NCI-H748 (cell line): ENCODE measurements around the gene IRF3.
A peak's percentile ranks its signal among the peaks of the same experiment; 100 is the strongest.

Experiments used
- DNase-seq: peaks from one replicate; lab custom pipeline; 2025; ENCODE audit not compliant: unreplicated experiment; lab: John Stamatoyannopoulos, UW

The IRF3 gene, protein sequence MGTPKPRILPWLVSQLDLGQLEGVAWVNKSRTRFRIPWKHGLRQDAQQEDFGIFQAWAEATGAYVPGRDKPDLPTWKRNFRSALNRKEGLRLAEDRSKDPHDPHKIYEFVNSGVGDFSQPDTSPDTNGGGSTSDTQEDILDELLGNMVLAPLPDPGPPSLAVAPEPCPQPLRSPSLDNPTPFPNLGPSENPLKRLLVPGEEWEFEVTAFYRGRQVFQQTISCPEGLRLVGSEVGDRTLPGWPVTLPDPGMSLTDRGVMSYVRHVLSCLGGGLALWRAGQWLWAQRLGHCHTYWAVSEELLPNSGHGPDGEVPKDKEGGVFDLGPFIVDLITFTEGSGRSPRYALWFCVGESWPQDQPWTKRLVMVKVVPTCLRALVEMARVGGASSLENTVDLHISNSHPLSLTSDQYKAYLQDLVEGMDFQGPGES

DNA sequence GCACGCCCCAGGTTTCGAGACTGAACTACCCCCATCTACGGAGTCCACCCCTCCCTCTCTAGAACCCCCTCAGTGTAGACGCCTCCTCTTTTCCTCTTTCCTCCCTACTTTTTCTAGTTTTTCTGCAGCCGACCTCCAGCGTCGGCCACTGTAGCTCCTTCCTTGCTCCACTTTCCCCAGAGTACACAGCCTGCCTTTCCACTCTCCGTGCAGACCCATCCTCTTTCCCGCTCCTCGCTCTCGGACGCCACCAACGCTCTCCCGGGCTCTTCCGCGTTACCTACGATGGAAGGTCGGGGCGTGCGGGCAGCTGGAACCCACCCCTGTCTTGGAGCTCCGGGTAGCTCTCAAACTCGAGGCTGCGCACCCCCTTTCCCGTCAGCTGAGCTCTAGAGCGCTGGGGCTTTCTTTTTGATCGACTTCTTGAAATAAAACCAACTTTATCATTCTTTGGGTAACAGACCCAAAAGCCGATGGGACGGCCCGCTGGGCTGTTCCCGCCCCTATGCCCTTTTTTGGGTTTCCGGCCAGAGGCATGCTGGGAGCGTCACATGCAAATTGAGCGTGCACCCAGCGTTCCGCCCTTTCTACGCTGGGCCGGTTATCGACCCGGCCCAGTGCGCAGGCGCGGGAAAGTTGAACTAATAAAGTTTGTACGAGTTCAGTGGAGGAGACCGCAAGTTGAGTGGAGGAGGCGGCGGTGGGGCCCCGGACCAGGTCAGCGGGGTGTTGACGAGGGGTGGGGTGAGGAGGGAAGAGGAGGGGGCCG is at the start of gene IRF3, which contains the start of gene BCL2L12:
Gene IRF3 (minus strand): TSS at position 507 of the 769 bp plus-strand sequence. CDS start 1,019 bp downstream, outside the sequence.
Gene BCL2L12 (plus strand): TSS at position 583 of the 769 bp plus-strand sequence. CDS start 760 bp downstream, outside the sequence.
- DNase-seq: peak; percentile 94

DNA sequence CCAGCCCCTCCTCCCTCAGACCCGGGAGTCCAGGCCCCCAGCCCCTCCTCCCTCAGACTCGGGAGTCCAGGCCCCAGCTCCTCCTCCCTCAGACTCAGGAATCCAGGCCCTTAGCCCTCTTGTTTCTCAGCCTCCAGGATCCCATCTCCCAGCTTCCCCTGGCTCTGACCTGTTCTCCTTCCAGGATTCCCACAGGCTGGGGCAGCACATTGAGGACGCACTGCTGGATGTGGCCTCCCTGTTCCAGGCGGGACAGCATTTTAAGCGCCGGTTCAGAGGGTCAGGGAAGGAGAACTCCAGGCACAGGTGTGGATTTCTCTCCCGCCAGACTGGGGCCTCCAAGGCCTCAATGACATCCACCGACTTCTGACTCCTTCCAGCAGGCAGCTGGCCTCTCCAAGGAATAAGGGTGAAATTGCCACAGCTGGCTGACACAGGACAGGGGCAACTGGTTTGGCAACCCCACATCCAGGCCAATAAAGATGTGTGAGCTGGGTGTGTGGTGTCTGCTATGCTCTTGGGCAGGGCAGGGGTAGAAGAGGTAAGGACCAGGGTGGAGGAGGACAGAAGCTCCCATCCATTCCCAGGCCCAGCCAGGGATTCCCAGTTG is 47.7 kb upstream of the IRF3 start:
- DNase-seq: no peak

DNA sequence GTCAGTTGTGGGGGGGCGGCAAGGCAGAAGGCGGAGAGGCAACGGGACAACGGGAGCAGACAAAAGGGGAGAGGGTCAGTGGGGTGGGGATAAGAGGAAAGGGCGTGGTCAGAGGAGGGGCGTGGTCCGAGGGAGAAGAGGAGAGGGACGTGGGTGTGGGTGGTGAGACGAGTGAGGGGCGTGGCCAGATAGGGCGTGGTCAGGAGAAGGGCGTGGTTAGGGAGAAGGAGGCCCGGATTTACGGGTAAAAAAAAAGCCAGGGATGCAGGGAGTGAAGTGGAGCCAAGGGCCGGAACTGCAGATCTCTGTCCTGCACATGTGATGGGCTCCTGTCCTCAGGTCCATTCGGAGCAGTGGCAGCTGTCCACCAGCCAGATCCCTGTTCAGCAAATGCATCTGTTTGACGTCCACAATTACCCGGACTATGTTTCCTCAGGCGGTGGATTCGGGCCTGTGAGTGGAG is 46.8 kb upstream of the IRF3 start:
- peak; percentile 70 for DNase-seq

DNA sequence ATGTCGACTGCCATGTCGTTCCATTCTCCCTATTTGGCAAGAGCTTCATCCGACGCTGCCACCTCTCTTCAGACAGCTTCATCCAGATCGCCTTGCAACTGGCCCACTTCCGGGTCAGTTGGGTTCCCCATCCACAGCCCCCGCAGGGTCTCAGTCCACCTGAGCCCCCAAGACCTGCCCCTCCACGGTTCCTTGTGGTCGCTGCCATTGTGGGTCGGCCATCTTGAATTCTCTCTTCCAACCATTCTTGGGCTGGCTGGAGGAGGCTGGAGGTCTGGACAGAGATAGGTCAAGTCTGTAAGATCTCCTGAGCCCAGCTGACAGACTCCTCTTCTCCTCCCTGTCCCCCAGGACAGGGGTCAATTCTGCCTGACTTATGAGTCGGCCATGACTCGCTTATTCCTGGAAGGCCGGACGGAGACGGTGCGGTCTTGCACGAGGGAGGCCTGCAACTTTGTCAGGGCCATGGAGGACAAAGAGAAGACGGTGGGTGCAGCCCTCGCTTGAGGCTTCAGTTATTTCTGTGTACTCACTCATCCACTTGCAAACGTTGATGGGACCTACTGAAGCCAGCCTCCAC is 44.8 kb upstream of the IRF3 start:
- no peak for DNase-seq

DNA sequence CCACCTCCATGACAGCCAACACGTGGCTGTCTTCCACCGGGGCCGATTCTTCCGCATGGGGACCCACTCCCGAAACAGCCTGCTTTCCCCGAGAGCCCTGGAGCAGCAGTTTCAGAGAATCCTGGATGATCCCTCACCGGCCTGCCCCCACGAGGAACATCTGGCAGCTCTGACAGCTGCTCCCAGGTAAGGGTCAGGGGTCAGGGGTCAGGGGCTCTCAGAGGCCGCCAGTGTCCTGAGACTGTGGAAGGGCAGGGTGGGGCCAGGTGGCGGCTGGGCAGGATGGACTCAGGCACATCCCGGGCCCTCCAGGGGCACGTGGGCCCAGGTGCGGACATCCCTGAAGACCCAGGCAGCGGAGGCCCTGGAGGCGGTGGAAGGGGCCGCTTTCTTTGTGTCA is 40.3 kb upstream of the IRF3 start:
- DNase-seq: no peak

DNA sequence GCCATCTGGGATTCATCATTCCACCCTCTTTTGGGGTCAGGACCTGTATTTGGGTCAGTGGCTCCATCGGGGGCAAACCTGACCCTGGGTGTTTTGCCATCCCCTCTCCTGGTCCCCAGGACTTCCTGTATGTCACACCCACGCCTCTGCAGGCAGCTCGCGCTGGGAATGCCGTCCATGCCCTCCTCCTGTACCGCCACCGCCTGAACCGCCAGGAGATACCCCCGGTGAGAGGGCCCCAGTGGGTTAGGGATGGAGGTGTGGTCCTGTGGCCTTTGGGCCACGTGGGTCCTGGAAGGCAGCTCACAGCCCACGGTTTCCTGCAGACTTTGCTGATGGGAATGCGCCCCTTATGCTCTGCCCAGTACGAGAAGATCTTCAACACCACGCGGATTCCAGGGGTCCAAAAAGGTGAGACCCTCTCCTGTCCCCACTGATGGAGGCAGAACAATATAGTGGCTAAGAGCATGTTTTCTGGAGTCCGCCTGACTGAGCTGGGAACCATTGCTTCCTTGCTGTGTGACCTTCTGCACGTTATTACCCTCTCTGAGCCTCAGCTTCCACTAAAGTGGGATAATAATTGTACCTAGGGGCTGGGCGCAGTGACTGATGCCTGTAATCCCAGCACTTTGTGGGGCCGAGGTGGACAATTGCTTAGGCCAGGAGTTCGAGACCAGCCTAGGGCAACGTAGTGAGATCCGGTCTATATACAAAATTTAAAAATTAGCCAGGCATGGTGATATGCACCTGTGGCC is 39.4 kb upstream of the IRF3 start:
- DNase-seq: no peak

DNA sequence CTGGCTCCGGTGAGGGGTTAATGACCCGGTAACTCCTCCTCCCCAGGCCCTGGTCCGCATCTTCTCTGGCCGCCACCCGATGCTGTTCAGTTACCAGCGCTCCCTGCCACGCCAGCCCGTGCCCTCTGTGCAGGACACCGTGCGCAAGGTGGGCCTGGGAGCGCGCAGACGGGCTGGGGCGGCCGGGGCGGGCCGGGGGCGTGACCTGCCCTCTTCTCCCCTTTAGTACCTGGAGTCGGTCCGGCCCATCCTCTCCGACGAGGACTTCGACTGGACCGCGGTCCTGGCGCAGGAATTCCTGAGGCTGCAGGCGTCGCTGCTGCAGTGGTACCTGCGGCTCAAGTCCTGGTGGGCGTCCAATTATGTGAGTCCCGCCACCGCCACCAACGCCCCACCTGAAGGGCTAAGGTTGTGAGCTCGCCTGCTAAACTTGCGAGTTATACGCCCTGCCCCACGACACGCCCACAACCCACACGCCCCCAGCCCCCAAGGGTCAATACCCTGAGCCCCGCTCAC is 35.7 kb upstream of the IRF3 start:
- peak; percentile 35 for DNase-seq

DNA sequence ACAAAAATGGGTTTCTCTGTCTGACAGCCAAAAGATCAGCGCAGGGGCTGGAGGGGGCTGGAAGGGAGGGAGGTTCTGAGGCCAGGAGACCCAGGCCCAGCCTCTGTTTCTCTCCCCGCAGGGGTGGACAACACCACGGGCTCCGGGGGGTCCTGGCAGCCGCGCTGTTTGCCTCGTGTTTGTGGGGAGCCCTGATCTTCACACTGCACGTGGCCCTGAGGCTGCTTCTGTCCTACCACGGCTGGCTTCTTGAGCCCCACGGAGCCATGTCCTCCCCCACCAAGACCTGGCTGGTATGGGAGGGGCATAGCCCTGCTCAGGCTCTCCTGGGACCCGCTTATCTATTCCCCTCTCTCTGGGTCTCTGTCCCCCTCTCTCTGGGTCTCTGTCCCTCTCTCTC is 34.9 kb upstream of the IRF3 start:
- DNase-seq: no peak

DNA sequence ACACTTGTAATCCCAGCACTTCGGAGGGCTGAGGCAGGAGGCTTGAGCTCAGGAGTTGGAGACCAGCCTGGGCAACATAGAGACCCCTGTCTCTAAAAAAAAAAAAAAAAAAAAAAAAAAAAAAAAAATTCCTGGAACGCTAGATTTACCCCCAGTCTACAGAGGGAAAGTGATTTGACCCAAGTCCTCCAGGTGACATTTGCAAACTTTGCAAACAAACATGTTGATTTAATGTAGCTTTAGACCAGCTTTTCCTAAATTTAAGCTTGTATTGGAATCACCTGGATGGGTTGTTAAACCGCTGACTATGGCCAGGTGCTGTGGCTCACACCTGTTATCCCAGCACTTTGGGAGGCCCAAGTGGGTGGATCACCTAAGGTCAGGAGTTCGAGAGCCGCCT is 33.7 kb upstream of the IRF3 start:
- DNase-seq: no peak

DNA sequence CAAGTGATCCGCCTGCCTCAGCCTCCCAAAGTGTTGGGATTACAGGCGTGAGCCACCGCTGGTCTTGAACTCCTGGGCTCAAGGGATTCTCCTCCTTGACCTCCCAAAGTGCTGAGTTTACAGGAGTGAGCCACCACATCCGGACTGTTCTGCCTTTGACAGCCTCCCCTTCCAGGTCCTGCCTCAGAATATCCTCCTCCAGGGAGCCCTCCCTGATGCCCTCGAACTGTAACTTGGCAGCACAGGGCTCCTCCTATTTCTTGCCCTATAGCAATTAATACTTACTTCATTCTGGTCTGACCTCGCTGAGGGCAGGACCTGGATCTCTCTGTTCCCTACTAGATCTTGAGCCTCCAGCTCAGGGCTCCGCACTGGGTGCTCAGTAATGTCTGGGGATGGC is 31.2 kb upstream of the IRF3 start:
- DNase-seq: no peak

DNA sequence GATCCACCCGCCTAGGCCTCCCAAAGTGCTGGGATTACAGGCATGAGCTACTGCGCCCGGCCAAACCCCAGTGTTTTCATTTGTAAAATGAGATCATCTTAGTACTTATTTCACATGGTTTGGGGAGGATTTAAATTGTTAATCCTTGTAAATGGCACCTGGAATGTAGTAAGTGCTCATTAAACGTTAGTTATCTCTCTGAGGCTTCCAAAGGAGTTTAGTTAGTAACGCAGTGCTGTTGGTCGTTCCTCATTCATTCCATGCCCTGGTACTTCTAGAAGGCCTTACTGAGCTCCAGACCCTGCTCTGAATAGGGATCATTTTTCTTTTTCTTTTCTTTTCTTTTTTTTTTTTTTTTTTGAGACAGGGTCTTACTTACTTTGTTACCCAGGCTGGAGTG is 30.5 kb upstream of the IRF3 start:
- DNase-seq: no peak

DNA sequence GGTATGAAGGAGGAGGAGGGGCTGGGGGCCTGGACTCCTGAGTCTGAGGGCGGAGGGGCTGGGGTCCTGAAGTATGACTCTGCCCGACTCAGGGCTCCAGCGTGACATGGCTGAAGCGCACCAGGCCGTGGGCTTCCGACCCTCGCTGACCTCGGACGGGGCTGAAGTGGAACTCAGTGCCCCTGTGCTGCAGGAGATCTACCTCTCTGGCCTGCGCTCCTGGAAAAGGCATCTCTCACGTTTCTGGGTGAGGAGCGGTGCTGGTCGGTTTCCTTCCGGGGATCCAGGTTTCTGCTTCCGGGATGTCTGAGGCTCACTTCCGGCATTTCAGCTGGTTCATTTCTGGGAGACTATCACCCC is 26.5 kb upstream of the IRF3 start:
- no peak for DNase-seq

DNA sequence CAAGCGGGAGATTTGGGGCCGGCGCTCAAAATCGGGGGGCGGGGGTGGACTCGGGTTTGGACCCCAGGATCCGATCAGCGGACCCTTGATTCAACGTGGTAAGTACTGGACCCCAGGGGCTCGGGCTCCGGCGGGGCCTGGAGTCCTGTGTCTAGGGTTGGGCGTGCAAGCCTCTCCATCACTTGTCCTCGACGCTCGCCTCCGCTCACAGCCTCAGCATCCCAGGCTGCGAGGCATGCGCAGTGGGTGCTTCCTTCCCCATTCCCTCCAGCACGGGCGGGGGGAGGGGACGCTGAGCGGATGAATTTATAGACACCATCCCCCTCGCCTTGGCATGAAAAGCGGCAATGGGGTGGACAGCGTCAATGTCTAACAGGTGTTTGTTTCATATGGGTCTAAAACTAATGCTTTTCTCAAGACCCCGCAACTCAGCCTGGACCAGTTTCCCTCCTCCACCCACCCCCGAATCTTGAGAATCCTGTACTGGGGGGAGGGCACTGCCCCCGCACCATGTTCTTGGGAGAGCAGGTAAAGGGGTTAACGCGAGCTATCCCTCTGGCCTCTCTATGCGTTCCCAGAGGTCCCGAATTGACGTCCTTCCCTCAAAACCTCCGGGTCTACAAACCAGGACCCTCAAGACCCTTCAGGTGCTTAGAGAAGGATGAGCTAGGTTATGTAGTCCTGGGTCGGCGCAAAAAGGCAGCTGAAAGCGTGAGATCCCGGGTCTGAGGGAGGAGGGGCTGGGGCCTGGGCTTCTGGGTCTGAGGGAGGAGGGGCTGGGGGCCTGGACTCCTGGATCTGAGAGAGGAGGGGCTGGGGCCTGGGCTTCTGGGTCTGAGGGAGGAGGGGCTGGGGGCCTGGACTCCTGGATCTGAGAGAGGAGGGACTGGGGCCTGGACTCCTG is 25.8 kb upstream of the IRF3 start:
- peak; percentile 94 for DNase-seq

DNA sequence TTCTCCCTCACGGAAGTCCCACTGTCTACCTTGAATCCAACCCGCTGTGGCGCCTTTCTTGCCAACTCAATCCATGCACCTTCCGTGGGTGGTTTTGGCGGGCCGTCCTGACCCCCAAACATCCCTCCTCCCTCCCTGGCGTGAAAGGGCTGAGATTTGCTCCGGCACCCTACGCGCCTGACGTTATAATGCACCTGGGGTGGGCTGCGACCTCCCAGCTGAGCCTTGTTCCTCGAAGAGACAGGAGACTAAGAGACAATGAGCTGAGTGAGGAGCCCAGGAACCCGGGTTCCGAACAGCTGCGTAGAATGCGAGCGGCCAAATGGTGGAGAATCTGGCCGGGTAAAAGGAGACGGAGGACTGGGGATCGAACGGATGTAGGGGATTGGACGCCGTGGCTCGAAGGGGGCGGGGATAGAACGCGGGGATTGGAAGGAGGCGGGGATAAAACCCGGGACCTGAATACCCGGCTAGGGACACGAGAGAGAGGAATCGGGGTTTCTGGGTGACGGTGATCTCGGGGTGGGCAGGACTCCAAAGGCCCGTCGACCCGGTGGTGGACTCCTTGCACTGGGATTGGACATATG is 25.1 kb upstream of the IRF3 start, which contains the start of gene CPT1C:
Gene CPT1C (plus strand): TSS at position 461 of the 587 bp plus-strand sequence. CDS start 1,137 bp downstream, outside the sequence.
- DNase-seq: peak; percentile 97

DNA sequence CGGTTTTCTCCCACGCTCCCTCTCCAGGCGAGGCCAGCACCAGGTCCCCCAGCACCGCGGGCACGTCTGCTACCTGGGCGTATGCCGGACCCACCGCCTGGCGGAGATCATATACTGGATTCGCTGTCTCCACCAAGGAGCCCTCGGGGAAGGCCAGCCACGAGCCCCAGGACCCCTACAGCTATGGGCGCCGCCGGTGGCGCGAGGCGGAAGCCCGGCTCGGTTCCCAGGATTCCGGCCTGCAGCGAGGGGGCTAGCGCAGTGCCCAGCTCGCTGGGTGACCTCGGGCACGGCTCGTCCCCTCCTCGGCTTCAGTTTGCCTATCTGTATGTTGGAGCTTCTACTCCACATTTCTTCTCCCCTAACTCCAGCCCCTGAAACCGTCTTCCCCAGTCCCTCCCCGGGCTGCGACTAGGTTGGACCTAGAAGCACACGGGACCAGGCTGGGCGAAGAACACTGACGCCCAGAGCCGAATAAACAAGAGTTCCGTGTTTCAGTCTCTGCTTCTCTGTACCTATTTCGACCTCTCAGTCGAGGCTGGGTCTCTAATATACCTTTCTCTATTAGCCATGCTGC is 24.5 kb upstream of the IRF3 start:
- peak; percentile 76 for DNase-seq

DNA sequence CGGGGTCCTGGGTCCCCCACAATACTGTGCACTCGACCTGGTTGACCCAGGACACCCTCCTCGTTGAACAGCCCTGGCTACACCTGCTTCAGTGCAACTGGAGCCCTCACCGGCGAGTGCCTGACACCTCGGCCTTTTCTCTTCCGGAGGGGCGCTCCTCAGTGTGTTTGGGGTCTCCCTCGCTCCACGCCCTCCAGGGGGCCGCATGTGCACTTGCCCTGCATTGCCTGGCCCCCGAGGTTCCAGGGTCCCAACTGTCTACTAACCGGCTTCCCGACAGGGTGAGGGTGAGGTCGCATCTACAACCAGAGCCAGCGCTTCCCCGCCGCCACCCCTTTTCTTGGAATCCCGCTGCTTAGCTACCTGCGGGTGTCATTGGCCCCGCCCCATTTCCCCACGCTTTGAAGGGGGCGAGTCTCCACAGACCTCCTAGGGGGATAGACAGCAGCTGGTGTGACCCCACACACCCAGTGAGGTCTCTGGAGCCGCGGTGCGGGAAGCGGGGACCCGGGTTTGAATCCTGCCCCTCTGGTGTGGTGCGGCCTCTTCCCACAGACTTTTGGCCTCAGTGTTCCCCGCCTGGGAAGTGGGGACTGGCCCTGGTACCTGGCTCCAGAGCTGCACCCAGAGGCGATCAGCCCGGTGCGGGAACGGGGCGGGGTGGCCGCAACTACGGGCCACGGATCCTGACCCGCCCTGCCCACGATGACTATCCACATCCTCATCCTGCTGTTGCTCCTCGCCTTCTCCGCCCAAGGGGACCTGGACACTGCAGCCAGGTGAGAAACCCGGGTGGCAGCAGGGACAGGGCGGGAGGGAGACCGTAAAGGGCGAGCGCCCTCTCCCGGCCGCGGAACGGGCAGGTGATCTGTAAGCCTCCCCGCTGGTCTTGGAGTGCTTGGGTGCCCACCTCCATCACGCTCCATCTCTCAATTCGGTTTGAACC is 23.7 kb upstream of the IRF3 start, which contains the start of gene ADM5:
Gene ADM5 (plus strand): TSS at position 462 of the 946 bp plus-strand sequence. CDS start 244 bp downstream, at position 706.
- DNase-seq: peak; percentile 87

DNA sequence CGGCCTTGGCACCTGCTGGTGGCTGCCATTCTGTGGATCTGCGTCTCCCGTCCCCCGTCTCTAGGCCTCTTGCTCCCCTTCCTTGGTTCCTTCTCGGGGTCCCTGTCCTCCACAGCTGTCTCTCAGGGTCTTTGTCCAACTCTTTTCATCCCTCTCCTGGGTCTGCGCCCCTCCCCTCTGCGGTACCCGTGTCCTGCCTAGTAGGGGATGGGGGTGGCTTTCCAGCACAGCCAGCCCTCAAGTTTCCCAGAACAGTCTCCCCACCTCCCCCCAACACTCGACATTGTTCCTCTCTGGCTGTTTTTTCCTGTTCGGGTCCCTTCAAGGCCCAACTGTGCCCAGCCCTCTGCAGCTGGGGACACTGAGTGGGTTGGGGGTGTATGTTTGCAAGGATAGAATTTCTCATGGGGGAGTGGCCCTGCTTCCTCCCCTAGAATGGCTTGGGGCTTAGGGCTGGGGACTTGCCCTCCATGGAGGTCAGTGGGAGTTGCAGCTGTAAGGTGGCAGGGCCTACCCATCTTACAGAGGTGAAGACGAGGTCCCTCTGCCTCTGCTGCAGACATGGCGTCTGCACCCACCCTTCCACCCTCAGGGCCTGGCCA is 23.0 kb upstream of the IRF3 start:
- no peak for DNase-seq
